WTC11 (cell line): ENCODE data around the gene LMBR1. TPM values are rescaled to one million over a fixed set of nuclear protein-coding genes. Genes with fewer than 3 reads are reported as not detected.
A peak's percentile ranks its signal among the peaks of the same experiment; 100 is the strongest.

Experiments
- ATAC-seq: fragments of 200-7000 bp; cut with Tn5 transposase; 2 replicates; pipeline ENCODE4 v1.10.0; 2021; ENCODE audit warnings: mild to moderate bottlenecking, moderate library complexity
- CTCF ChIA-PET: fragments of 300-600 bp; sonication (Branson Sonifier 250); formaldehyde crosslinking; loops from one replicate; lab custom pipeline; 2021; ENCODE audit warnings: antibody characterized with exemption; lab: Charles Lee
- POLR2A ChIA-PET: fragments of 350-600 bp; sonication (Branson Sonifier 250); formaldehyde crosslinking; loops from one replicate; lab custom pipeline; 2021; ENCODE audit warnings: antibody characterized with exemption; lab: Charles Lee
- DNase-seq: peaks from one replicate; pipeline ENCODE4 v3.0.0; 2021; ENCODE audit warnings: low spot score
- H3K27ac Mint-ChIP-seq: 2 replicates; pipeline ENCODE4 v1.8.0; 2021; ENCODE audit warnings: mixed read lengths
- H3K27me3 Mint-ChIP-seq: 2 replicates; pipeline ENCODE4 v1.8.0; 2021; ENCODE audit warnings: low read depth, mild to moderate bottlenecking, moderate library complexity, mixed read lengths
- H3K36me3 Mint-ChIP-seq: 2 replicates; pipeline ENCODE4 v1.8.0; 2021; ENCODE audit warnings: mixed read lengths
- H3K4me1 Mint-ChIP-seq: 2 replicates; pipeline ENCODE4 v1.8.0; 2022; ENCODE audit warnings: mixed read lengths
- H3K4me3 Mint-ChIP-seq: 2 replicates; pipeline ENCODE4 v1.8.0; 2021; ENCODE audit warnings: mild to moderate bottlenecking, moderate library complexity, mixed read lengths
- H3K9me3 Mint-ChIP-seq: 2 replicates; pipeline ENCODE4 v1.8.0; 2021; ENCODE audit warnings: mixed read lengths
- FOXJ3 ChIP-seq: sonication (generic); formaldehyde crosslinking; IDR thresholded peaks from 2 replicates; pipeline ENCODE4 v1.9.0; 2021; ENCODE audit warnings: missing genetic modification reagents, mild to moderate bottlenecking, borderline replicate concordance
- FOXP1 ChIP-seq: sonication (generic); formaldehyde crosslinking; IDR thresholded peaks from 2 replicates; pipeline ENCODE4 v1.8.0; 2022; ENCODE audit warnings: missing genetic modification reagents, mild to moderate bottlenecking, moderate library complexity, borderline replicate concordance
- IRF2 ChIP-seq: sonication (generic); formaldehyde crosslinking; IDR thresholded peaks from 2 replicates; pipeline ENCODE4 v1.8.0; 2022; ENCODE audit warnings: low read depth, missing genetic modification reagents, borderline replicate concordance
- SMAD4 ChIP-seq: sonication (generic); formaldehyde crosslinking; IDR thresholded peaks from 2 replicates; pipeline ENCODE4 v1.8.0; 2022; ENCODE audit warnings: mild to moderate bottlenecking, missing genetic modification reagents
- ZNF138 ChIP-seq: sonication (generic); formaldehyde crosslinking; conservative IDR thresholded peaks from 2 replicates; pipeline ENCODE4 v1.8.1; 2022; ENCODE audit warnings: mild to moderate bottlenecking, moderate library complexity, missing genetic modification reagents
- ZNF396 ChIP-seq: fragments of 250-450 bp; sonication (Bioruptor Pico); IDR thresholded peaks from 2 replicates; pipeline ENCODE4 v1.8.0; 2021; ENCODE audit warnings: mild to moderate bottlenecking, moderate library complexity, borderline replicate concordance
- ZNF532 ChIP-seq: fragments of 250-450 bp; sonication (Bioruptor Pico); IDR thresholded peaks from 2 replicates; pipeline ENCODE4 v1.9.0; 2021; ENCODE audit warnings: mild to moderate bottlenecking, borderline replicate concordance
- total RNA-seq: library from RNA; stranded (reverse); gene quantifications from 3 replicates; pipeline ENCODE4 v1.2.3, GENCODE V29; 2021
- TF ChIP-seq, protein P1 (sequence below): sonication (generic); formaldehyde crosslinking; IDR thresholded peaks from 2 replicates; pipeline ENCODE4 v1.8.0; 2023; ENCODE audit warnings: missing genetic modification reagents, mild to moderate bottlenecking, borderline replicate concordance
- TF ChIP-seq, protein P2 (sequence below): sonication (generic); formaldehyde crosslinking; IDR thresholded peaks from 2 replicates; pipeline ENCODE4 v1.8.1; 2023; ENCODE audit warnings: mild to moderate bottlenecking, missing genetic modification reagents, moderate library complexity
- TF ChIP-seq, protein P3 (sequence below): fragments of 250-450 bp; sonication (Bioruptor Pico); conservative IDR thresholded peaks from 2 replicates; pipeline ENCODE4 v1.9.0; 2021; ENCODE audit warnings: mild to moderate bottlenecking
- TF ChIP-seq, protein P4 (sequence below): sonication (generic); formaldehyde crosslinking; IDR thresholded peaks from 2 replicates; pipeline ENCODE4 v1.8.0; 2022; ENCODE audit warnings: mild to moderate bottlenecking, missing genetic modification reagents

Gene LMBR1
- total RNA-seq, 1 experiment from 2014 or later, result 55.6 TPM

DNA sequence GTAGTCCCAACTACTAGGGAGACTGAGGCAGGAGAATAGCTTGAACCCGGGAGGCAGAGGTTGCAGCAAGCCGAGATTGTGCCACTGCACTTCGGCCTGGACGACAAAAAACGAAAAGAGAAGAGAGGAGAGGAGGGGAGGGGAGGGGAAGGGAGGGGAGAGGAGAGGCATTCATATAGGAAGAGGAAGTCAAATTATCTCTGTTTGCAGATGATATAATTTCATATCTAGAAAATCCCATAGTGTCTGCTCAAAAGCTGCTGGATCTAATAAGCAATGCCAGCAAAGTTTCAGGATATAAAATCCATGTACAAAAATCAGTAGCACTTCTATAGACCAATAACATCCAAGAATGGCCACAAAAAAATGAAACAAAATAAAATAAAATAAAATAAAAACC, 120.3 kb downstream of the LMBR1 start (continued):
- TF ChIP-seq, protein P1, sequence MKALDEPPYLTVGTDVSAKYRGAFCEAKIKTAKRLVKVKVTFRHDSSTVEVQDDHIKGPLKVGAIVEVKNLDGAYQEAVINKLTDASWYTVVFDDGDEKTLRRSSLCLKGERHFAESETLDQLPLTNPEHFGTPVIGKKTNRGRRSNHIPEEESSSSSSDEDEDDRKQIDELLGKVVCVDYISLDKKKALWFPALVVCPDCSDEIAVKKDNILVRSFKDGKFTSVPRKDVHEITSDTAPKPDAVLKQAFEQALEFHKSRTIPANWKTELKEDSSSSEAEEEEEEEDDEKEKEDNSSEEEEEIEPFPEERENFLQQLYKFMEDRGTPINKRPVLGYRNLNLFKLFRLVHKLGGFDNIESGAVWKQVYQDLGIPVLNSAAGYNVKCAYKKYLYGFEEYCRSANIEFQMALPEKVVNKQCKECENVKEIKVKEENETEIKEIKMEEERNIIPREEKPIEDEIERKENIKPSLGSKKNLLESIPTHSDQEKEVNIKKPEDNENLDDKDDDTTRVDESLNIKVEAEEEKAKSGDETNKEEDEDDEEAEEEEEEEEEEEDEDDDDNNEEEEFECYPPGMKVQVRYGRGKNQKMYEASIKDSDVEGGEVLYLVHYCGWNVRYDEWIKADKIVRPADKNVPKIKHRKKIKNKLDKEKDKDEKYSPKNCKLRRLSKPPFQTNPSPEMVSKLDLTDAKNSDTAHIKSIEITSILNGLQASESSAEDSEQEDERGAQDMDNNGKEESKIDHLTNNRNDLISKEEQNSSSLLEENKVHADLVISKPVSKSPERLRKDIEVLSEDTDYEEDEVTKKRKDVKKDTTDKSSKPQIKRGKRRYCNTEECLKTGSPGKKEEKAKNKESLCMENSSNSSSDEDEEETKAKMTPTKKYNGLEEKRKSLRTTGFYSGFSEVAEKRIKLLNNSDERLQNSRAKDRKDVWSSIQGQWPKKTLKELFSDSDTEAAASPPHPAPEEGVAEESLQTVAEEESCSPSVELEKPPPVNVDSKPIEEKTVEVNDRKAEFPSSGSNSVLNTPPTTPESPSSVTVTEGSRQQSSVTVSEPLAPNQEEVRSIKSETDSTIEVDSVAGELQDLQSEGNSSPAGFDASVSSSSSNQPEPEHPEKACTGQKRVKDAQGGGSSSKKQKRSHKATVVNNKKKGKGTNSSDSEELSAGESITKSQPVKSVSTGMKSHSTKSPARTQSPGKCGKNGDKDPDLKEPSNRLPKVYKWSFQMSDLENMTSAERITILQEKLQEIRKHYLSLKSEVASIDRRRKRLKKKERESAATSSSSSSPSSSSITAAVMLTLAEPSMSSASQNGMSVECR (CRISPR knock-in tag), result no peak
- TF ChIP-seq ZNF138 (CRISPR knock-in tag), result no peak
- TF ChIP-seq SMAD4 (CRISPR knock-in tag), result no peak
- TF ChIP-seq, protein P2, sequence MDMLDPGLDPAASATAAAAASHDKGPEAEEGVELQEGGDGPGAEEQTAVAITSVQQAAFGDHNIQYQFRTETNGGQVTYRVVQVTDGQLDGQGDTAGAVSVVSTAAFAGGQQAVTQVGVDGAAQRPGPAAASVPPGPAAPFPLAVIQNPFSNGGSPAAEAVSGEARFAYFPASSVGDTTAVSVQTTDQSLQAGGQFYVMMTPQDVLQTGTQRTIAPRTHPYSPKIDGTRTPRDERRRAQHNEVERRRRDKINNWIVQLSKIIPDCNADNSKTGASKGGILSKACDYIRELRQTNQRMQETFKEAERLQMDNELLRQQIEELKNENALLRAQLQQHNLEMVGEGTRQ (CRISPR knock-in tag), result no peak
- TF ChIP-seq FOXP1 (CRISPR knock-in tag), result no peak

DNA sequence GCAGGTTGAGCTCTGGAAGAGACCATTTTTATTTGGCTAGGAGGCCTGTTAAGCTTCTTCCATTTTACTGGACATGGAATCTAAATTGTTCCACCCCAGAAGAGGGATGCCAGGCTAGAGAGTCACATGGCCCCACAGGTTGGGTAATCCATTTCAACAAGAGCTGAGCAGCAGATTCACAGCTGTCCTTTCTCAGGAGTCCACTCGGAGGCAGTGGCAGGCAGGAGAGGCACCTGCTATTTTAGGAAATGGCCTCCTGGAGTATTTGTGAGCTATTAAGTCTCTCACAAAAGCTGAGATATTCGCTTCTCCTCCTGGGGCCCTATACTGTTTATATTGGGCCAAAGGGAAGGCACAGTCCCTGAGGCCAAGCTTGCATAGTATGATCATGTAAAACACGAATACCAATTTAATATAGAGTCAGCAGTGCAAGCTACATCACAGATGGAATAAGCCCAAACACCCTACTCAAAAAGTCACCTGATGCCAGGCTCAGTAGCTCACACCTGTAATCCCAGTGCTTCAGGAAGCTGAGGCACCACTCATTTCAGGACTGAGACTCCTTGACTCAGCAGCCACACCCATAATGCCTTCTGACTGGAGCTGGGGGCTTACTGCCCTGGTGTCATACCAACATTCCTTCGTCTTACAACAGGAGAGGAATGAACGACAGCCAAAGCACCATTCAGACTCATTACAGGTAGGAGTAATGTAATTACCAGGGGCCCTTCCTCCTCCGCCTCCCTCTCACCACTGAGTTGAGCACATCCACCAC, 124.1 kb downstream of the LMBR1 start:
- DNase-seq (no peak), ATAC-seq (peak; percentile 61)
- TF ChIP-seq, protein P3, sequence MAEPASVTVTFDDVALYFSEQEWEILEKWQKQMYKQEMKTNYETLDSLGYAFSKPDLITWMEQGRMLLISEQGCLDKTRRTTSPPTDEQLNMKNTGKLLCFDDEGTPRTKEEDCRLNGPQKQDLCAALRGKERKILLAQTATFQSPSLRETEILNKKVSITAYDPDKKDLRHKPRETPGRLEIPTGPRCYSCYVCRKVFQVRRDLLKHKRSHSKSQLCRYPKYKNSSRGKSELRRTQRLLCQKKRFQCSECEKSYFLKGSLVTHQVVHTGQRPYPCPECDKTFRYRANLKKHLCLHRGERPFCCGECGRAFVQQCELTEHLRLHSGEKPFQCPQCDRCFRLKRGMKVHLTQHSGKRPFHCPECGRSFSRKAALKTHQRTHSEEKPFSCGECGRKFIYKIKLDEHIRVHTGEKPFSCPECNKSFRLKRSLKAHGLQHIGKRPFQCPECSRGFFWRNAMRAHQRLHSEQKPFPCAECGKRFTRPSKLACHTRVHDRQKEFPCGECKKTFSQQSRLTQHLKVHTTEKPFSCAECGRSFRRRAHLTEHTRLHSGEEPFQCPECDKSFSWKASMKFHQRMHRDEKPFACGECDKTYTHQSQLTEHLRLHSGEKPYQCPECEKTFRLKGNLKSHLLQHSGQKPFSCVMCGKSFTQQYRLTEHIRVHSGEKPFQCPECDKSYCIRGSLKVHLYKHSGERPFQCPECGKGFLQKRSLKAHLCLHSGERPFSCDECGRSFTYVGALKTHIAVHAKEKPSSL, result no peak
- no peak for TF ChIP-seq FOXJ3
- TF ChIP-seq, protein P4, sequence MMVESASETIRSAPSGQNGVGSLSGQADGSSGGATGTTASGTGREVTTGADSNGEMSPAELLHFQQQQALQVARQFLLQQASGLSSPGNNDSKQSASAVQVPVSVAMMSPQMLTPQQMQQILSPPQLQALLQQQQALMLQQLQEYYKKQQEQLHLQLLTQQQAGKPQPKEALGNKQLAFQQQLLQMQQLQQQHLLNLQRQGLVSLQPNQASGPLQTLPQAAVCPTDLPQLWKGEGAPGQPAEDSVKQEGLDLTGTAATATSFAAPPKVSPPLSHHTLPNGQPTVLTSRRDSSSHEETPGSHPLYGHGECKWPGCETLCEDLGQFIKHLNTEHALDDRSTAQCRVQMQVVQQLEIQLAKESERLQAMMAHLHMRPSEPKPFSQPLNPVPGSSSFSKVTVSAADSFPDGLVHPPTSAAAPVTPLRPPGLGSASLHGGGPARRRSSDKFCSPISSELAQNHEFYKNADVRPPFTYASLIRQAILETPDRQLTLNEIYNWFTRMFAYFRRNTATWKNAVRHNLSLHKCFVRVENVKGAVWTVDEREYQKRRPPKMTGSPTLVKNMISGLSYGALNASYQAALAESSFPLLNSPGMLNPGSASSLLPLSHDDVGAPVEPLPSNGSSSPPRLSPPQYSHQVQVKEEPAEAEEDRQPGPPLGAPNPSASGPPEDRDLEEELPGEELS (CRISPR knock-in tag), result 0 out of 2 replicates have a peak, but pooled peaks have one; percentile 22
- no peak for TF ChIP-seq IRF2 (CRISPR knock-in tag)
- no peak for TF ChIP-seq SMAD4 (CRISPR knock-in tag)
- no peak for TF ChIP-seq ZNF532 (CRISPR knock-in tag)
- TF ChIP-seq ZNF396 (CRISPR knock-in tag), result no peak
- Mint-ChIP-seq H3K27ac (no peak overlapping the region; the same call in 1 of the 2 replicates), H3K9me3 (peaks cover 4% of the 10 kb centered on the region; the same call in 1 of the 2 replicates), H3K4me1 (peaks cover 12% of the 10 kb centered on the region), H3K36me3 (0 out of 2 replicates have a peak, but pooled peaks cover 2% of the 10 kb centered on the region), H3K27me3 (no peaks in the 10 kb centered on the region), H3K4me3 (no peak overlapping the region)
- POLR2A ChIA-PET, result interaction anchor here (0.9 kb wide), 1 partner anchor 222 kb away, joined by 8 read pairs; no protein-coding TSS in a partner anchor
- CTCF ChIA-PET, result interaction anchor here (0.5 to 1.8 kb wide), 13 partner anchors 10 to 822 kb away, joined by 3 to 13 read pairs (median 4); no protein-coding TSS in a partner anchor
